A673 (cell line): ENCODE results near the gene DEAF1. TPM values are rescaled to one million over a fixed set of nuclear protein-coding genes. Genes with fewer than 3 reads are reported as not detected.

Experiments used
- BruUV-seq: library from RNA; stranded (reverse); fragments of 400-500 nt; replicated peaks from 2 replicates; lab custom pipeline; 2021; lab: Mats Ljungman, UMichigan
- CTCF ChIA-PET: fragments of 300-600 bp; sonication (Branson Sonifier 250); formaldehyde crosslinking; loops from one replicate; lab custom pipeline; 2022; ENCODE audit warnings: antibody characterized with exemption; lab: Charles Lee
- POLR2A ChIA-PET: fragments of 300-600 bp; sonication (Branson Sonifier 250); formaldehyde crosslinking; loops from one replicate; lab custom pipeline; 2022; ENCODE audit warnings: antibody characterized with exemption; ENCODE audit not compliant: low non-redundant PET; lab: Charles Lee
- DNase-seq: peaks from one replicate; pipeline ENCODE4 v3.0.0-alpha.2; 2015; ENCODE audit warnings: low spot score
- H3K27ac ChIP-seq: fragments of 200-600 bp; sonication (generic); 2 replicates; pipeline ENCODE4 v1.5.1; 2016; ENCODE audit warnings: mixed run types, low read depth, mild to moderate bottlenecking, mixed read lengths, antibody characterized with exemption, low read length; ENCODE audit not compliant: poor library complexity, severe bottlenecking
- H3K27me3 ChIP-seq: fragments of 200-600 bp; sonication (generic); replicated peaks from 2 replicates; pipeline ENCODE4 v1.6.1; 2017; ENCODE audit warnings: mixed run types, low read depth, mild to moderate bottlenecking, mixed read lengths, antibody characterized with exemption, low read length; ENCODE audit not compliant: insufficient read depth, poor library complexity
- H3K36me3 ChIP-seq: fragments of 200-600 bp; sonication (generic); 2 replicates; pipeline ENCODE4 v1.6.1; 2016; ENCODE audit warnings: mixed run types, mild to moderate bottlenecking, mixed read lengths, antibody characterized with exemption, low read length; ENCODE audit not compliant: insufficient read depth, poor library complexity, severe bottlenecking
- H3K4me1 ChIP-seq: fragments of 200-600 bp; sonication (generic); 2 replicates; pipeline ENCODE4 v1.6.1; 2017; ENCODE audit warnings: mixed run types, mild to moderate bottlenecking, mixed read lengths, antibody characterized with exemption, low read length; ENCODE audit not compliant: insufficient read depth, poor library complexity, severe bottlenecking
- H3K4me3 ChIP-seq: fragments of 200-600 bp; sonication (generic); 2 replicates; pipeline ENCODE4 v1.5.1; 2016; ENCODE audit warnings: low read depth, mixed run types, mild to moderate bottlenecking, mixed read lengths, low read length; ENCODE audit not compliant: poor library complexity, severe bottlenecking
- H3K9me3 ChIP-seq: fragments of 200-600 bp; sonication (generic); 2 replicates; pipeline ENCODE4 v1.6.1; 2016; ENCODE audit warnings: mixed run types, low read depth, mild to moderate bottlenecking, mixed read lengths, antibody characterized with exemption, low read length; ENCODE audit not compliant: poor library complexity, severe bottlenecking
- CTCF ChIP-seq: fragments of 300-800, 200-600 bp; sonication (generic); conservative IDR thresholded peaks from 2 replicates; pipeline ENCODE4 v1.5.1; 2017; ENCODE audit warnings: low read depth, mild to moderate bottlenecking, antibody characterized with exemption, low read length, moderate library complexity, mixed read lengths
- EZH2 ChIP-seq: fragments of 200-600 bp; sonication (generic); IDR thresholded peaks from 2 replicates; pipeline ENCODE4 v1.6.1; 2017; ENCODE audit warnings: borderline replicate concordance, low read depth, mild to moderate bottlenecking, mixed read lengths, antibody characterized with exemption, low read length; ENCODE audit not compliant: poor library complexity, severe bottlenecking
- intact Hi-C: fragments of 100-400 bp; cut with micrococcal nuclease; formaldehyde crosslinking; loops from one replicate; pipeline ENCODE4 v1.10.0; 2022; ENCODE audit not compliant: unreplicated experiment
- total RNA-seq: library from RNA; stranded (reverse); gene quantifications from 2 replicates; pipeline ENCODE4 v1.2.3, GENCODE V29; 2021

Gene DEAF1
- total RNA-seq, 1 experiment from 2014 or later = 56.7 TPM

- ChIA-PET POLR2A (no interaction called here), CTCF (interaction anchor here (0.6 kb wide), 1 partner anchor 8 kb away, joined by 3 read pairs; no protein-coding TSS in a partner anchor)
- DNase-seq = no peak
- H3K4me1 ChIP-seq = no peaks in the 10 kb centered on the region
- no peak overlapping the region for H3K27ac ChIP-seq
- no peak overlapping the region for H3K4me3 ChIP-seq
- H3K9me3 ChIP-seq = no peaks in the 10 kb centered on the region
- no TSS peak for BruUV-seq
- peaks cover 32% of the 10 kb centered on the region for H3K27me3 ChIP-seq
- intact Hi-C loops = loop anchor here (5.0 to 10.0 kb wide), 2 partner anchors 58 to 165 kb away; no protein-coding TSS in a partner anchor
- TF ChIP-seq CTCF (no peak), EZH2 (no peak)
- no peaks in the 10 kb centered on the region for H3K36me3 ChIP-seq
Observed at GRCh38 chr11:720017-720641, 25.1 kb upstream of the DEAF1 start.

GRCh38 chr11:719214-720016 is 24.4 kb upstream of the DEAF1 start:
- TF ChIP-seq CTCF (no peak), EZH2 (no peak)
- CTCF ChIA-PET = interaction anchor here (0.6 kb wide), 1 partner anchor 482 kb away, joined by 3 read pairs; no protein-coding TSS in a partner anchor
- BruUV-seq = no TSS peak
- no peak for DNase-seq
- intact Hi-C loops = loop anchor here (5.0 to 10.0 kb wide), 2 partner anchors 57 to 165 kb away; no protein-coding TSS in a partner anchor
- H3K4me3 ChIP-seq = no peak overlapping the region
- H3K27me3 ChIP-seq = peaks cover 32% of the 10 kb centered on the region
- no peaks in the 10 kb centered on the region for H3K4me1 ChIP-seq
- no peaks in the 10 kb centered on the region for H3K9me3 ChIP-seq
- no peak overlapping the region for H3K27ac ChIP-seq
- POLR2A ChIA-PET = no interaction called here
- H3K36me3 ChIP-seq = no peaks in the 10 kb centered on the region

GRCh38 chr11:714436-714835 is 19.4 kb upstream of the DEAF1 start:
- Histone ChIP-seq H3K36me3 (no peaks in the 10 kb centered on the region), H3K9me3 (no peaks in the 10 kb centered on the region), H3K27me3 (peaks cover under 1% of the 10 kb centered on the region), H3K27ac (no peak overlapping the region), H3K4me1 (no peaks in the 10 kb centered on the region), H3K4me3 (no peak overlapping the region)
- intact Hi-C loops = no loop called here
- BruUV-seq = no TSS peak
- ChIA-PET CTCF (no interaction called here), POLR2A (no interaction called here)
- no peak for TF ChIP-seq CTCF
- TF ChIP-seq EZH2 = no peak
- no peak for DNase-seq
